HepG2 (cell line): ENCODE data around the gene MRPL57. TPM values are rescaled to one million over a fixed set of nuclear protein-coding genes. Genes with fewer than 3 reads are reported as not detected.

Experiments used
- ATF5 ChIP-seq: sonication (generic); formaldehyde crosslinking; IDR thresholded peaks from 2 replicates; pipeline ENCODE4 v1.4.0; 2020; ENCODE audit warnings: mild to moderate bottlenecking, low read depth, missing genetic modification reagents
- ESRRA ChIP-seq: sonication (generic); formaldehyde crosslinking; IDR thresholded peaks from 2 replicates; pipeline ENCODE4 v1.5.1; 2020; ENCODE audit warnings: mild to moderate bottlenecking, low read depth, missing genetic modification reagents
- ETV5 ChIP-seq: IDR thresholded peaks from 2 replicates; pipeline ENCODE4 v1.6.1; 2018; ENCODE audit warnings: missing biosample characterization, missing genetic modification reagents, inconsistent platforms, borderline replicate concordance
- GABPB1 ChIP-seq: IDR thresholded peaks from 2 replicates; pipeline ENCODE4 v1.6.1; 2016; ENCODE audit warnings: mild to moderate bottlenecking, missing genetic modification reagents, moderate library complexity, missing compliant biosample characterization
- HMGXB4 ChIP-seq, 2 experiments: sonication (generic) in 1 of 2; formaldehyde crosslinking in 1 of 2; IDR thresholded peaks; 2 replicates each; pipeline versions ENCODE4 v1.4.0 to v1.6.1; 2018 to 2020; ENCODE audit warnings: missing genetic modification reagents in 2 of 2, borderline replicate concordance in 1 of 2, low read depth in 1 of 2, mild to moderate bottlenecking in 1 of 2, missing biosample characterization in 1 of 2
- KDM5B ChIP-seq: sonication (generic); formaldehyde crosslinking; IDR thresholded peaks from 2 replicates; pipeline ENCODE4 v1.4.0; 2020; ENCODE audit warnings: missing genetic modification reagents, mild to moderate bottlenecking, borderline replicate concordance
- MATR3 ChIP-seq: sonication (generic); formaldehyde crosslinking; IDR thresholded peaks from 2 replicates; pipeline ENCODE4 v1.4.0; 2020; ENCODE audit warnings: missing genetic modification reagents
- NFATC3 ChIP-seq: sonication (generic); formaldehyde crosslinking; IDR thresholded peaks from 2 replicates; pipeline ENCODE4 v1.5.1; 2020; ENCODE audit warnings: mild to moderate bottlenecking, missing genetic modification reagents
- POLR2AphosphoS2 ChIP-seq: IDR thresholded peaks from 2 replicates; pipeline ENCODE4 v1.6.1; 2011; ENCODE audit warnings: low read depth, low read length, improper control_type of control experiment
- RORA ChIP-seq: sonication (generic); formaldehyde crosslinking; IDR thresholded peaks from 2 replicates; pipeline ENCODE4 v1.5.0; 2020; ENCODE audit warnings: mild to moderate bottlenecking, missing genetic modification reagents, moderate library complexity
- SP140L ChIP-seq: sonication (generic); formaldehyde crosslinking; IDR thresholded peaks from 2 replicates; pipeline ENCODE4 v1.4.0; 2020; ENCODE audit warnings: missing genetic modification reagents, borderline replicate concordance
- ZFP36L1 ChIP-seq: sonication (generic); formaldehyde crosslinking; IDR thresholded peaks from 2 replicates; pipeline ENCODE4 v1.8.0; 2022; ENCODE audit warnings: mild to moderate bottlenecking, missing genetic modification reagents, moderate library complexity
- ZGPAT ChIP-seq: IDR thresholded peaks from 2 replicates; pipeline ENCODE4 v1.6.1; 2016; ENCODE audit warnings: mild to moderate bottlenecking
- ZNF224 ChIP-seq: sonication (generic); formaldehyde crosslinking; IDR thresholded peaks from 2 replicates; pipeline ENCODE4 v1.5.0; 2020; ENCODE audit warnings: mild to moderate bottlenecking, missing genetic modification reagents
- ZNF232 ChIP-seq: sonication (generic); formaldehyde crosslinking; IDR thresholded peaks from 2 replicates; pipeline ENCODE4 v1.4.0; 2020; ENCODE audit warnings: missing genetic modification reagents, borderline replicate concordance
- ZNF264 ChIP-seq: sonication (generic); formaldehyde crosslinking; IDR thresholded peaks from 2 replicates; pipeline ENCODE4 v1.4.0; 2020; ENCODE audit warnings: missing genetic modification reagents
- ZNF30 ChIP-seq: sonication (generic); formaldehyde crosslinking; IDR thresholded peaks from 2 replicates; pipeline ENCODE4 v1.5.0; 2020; ENCODE audit warnings: mild to moderate bottlenecking, missing genetic modification reagents
- ZNF318 ChIP-seq: sonication (generic); formaldehyde crosslinking; IDR thresholded peaks from 2 replicates; pipeline ENCODE4 v1.4.0; 2020; ENCODE audit warnings: mild to moderate bottlenecking, missing genetic modification reagents
- ZNF713 ChIP-seq: sonication (generic); formaldehyde crosslinking; IDR thresholded peaks from 2 replicates; pipeline ENCODE4 v1.4.0; 2020; ENCODE audit warnings: mild to moderate bottlenecking, missing genetic modification reagents
- polyA plus RNA-seq, 8 experiments: library from polyadenylated mRNA; depleted of rRNA in 3 of 8; stranded (reverse) in 7 of 8; unstranded in 1 of 8; fragments of >200 nt; fragmentation: Illumina TruSeq in 4 of 8; extraction: Trizol in 4 of 8; gene quantifications; 2 replicates each; pipeline versions ENCODE4 v1.2.1 to v1.2.3, GENCODE V29; 2011 to 2016; ENCODE audit warnings: low read depth in 4 of 8, missing spikeins in 1 of 8, mixed read lengths in 1 of 8; ENCODE audit not compliant: insufficient read depth in 1 of 8
- total RNA-seq, 5 experiments: library from RNA; depleted of rRNA; stranded (reverse); fragments of >200 nt; fragmentation: Illumina TruSeq; extraction: Trizol; gene quantifications; 2 replicates each; pipeline ENCODE4 v1.2.3, GENCODE V29; 2016; ENCODE audit warnings: low read depth in 1 of 5

Gene MRPL57
- total and polyA plus RNA-seq, 2 of the 13 experiments (the other 11 are each of a cell fraction or from before 2014, with no cell fraction given): 19.5 to 35.2 TPM

- TF ChIP-seq ZNF318 (CRISPR knock-in tag) (peak; percentile 86), ZGPAT (no peak), ATF5 (CRISPR knock-in tag) (no peak), SP140L (CRISPR knock-in tag) (no peak), ESRRA (no peak), HMGXB4 (CRISPR knock-in tag; IDR thresholded peaks at IDR 0.05; ENCODE audit: borderline replicate concordance in 1 of 2, low read depth in 1 of 2) (peak in 1 of 2 experiments; percentile 78; a peak in 1 of 4 replicates), MATR3 (no peak), POLR2AphosphoS2 (no peak), ZNF232 (CRISPR knock-in tag) (peak; percentile 45; the same call in 1 of the 2 replicates), ETV5 (CRISPR knock-in tag) (no peak), GABPB1 (CRISPR knock-in tag) (no peak), KDM5B (CRISPR knock-in tag) (0 out of 2 replicates have a peak, but pooled peaks have one; percentile 17), RORA (CRISPR knock-in tag) (no peak), ZNF30 (CRISPR knock-in tag) (peak; percentile 65; the same call in 1 of the 2 replicates), ZFP36L1 (CRISPR knock-in tag) (no peak), ZNF264 (CRISPR knock-in tag) (0 out of 2 replicates have a peak, but pooled peaks have one; percentile 57), NFATC3 (CRISPR knock-in tag) (no peak), ZNF224 (CRISPR knock-in tag) (no peak), ZNF713 (no peak)
Measured at GRCh38 chr13:21176982-21177284, 475 bp downstream of the MRPL57 start (continued).
